ENCODE measurements around the gene CRACDL.

- TF ChIP-seq CTCF (IDR thresholded peaks at IDR 0.05) (no peak), EZH2 (IDR thresholded peaks at IDR 0.05; ENCODE audit: borderline replicate concordance, insufficient read depth, low read depth, low read length, poor library complexity, severe bottlenecking) (no peak)
Observed at GRCh38 chr2:98900721-98901120, 35.3 kb downstream of the CRACDL start.

All from B cell (primary cell).